ENCODE measurements around the gene XYLT2.
"Not testable (repeated sequence)": the region's sequence is repeated elsewhere in the genome, so short reads cannot be mapped to it uniquely, and the experiment has no call there.

XYLT2 gene

GRCh38 chr17:50319306-50320004, 26.5 kb upstream of the XYLT2 start:
- DNase-seq (ENCODE audit: low read depth, low spot score): no peak

- no peak for DNase-seq (ENCODE audit: low read depth, low spot score)
Observed at GRCh38 chr17:50322271-50322670, 23.7 kb upstream of the XYLT2 start.

GRCh38 chr17:50323060-50323459, 22.9 kb upstream of the XYLT2 start:
- DNase-seq (ENCODE audit: low read depth, low spot score): no peak

- no peak for DNase-seq (ENCODE audit: low read depth, low spot score)
Observed at GRCh38 chr17:50325906-50326305, 20.0 kb upstream of the XYLT2 start.

- DNase-seq (ENCODE audit: low read depth, low spot score): no peak
Observed at GRCh38 chr17:50326831-50327364, 19.0 kb upstream of the XYLT2 start.

- DNase-seq (ENCODE audit: low read depth, low spot score): no peak
Observed at GRCh38 chr17:50328363-50329325, 17.3 kb upstream of the XYLT2 start.

- no peak for DNase-seq (ENCODE audit: low read depth, low spot score)
Observed at GRCh38 chr17:50329716-50330115, 16.2 kb upstream of the XYLT2 start.

- no peak for DNase-seq (ENCODE audit: low read depth, low spot score)
Observed at GRCh38 chr17:50330151-50330775, 15.7 kb upstream of the XYLT2 start.

- no peak for DNase-seq (ENCODE audit: low read depth, low spot score)
Observed at GRCh38 chr17:50331085-50331791, 14.7 kb upstream of the XYLT2 start.

- DNase-seq (ENCODE audit: low read depth, low spot score): no peak
Observed at GRCh38 chr17:50332196-50332595, 13.7 kb upstream of the XYLT2 start.

- DNase-seq (ENCODE audit: low read depth, low spot score): not testable (repeated sequence)
Observed at GRCh38 chr17:50333291-50334057, 12.5 kb upstream of the XYLT2 start.

GRCh38 chr17:50337956-50338355, 8.0 kb upstream of the XYLT2 start:
- DNase-seq (ENCODE audit: low read depth, low spot score): no peak

- no peak for DNase-seq (ENCODE audit: low read depth, low spot score)
Observed at GRCh38 chr17:50338645-50339044, 7.3 kb upstream of the XYLT2 start.

GRCh38 chr17:50339381-50339780, 6.5 kb upstream of the XYLT2 start:
- DNase-seq (ENCODE audit: low read depth, low spot score): no peak

GRCh38 chr17:50344731-50345365, 1.1 kb upstream of the XYLT2 start:
- DNase-seq (ENCODE audit: low read depth, low spot score): no peak

GRCh38 chr17:50346313-50347116, 589 bp downstream of the XYLT2 start:
- peak; percentile 11 for DNase-seq (ENCODE audit: low read depth, low spot score)

GRCh38 chr17:50347117-50347893, 1.4 kb downstream of the XYLT2 start:
- DNase-seq (ENCODE audit: low read depth, low spot score): no peak

GRCh38 chr17:50347894-50348291, 2.0 kb downstream of the XYLT2 start:
- no peak for DNase-seq (ENCODE audit: low read depth, low spot score)

Data from activated naive CD8-positive, alpha-beta T cell treated with anti-CD3 and anti-CD28 coated beads, Interleukin-2, amount 50 U/mL, for 16 hours (primary cell).